ENCODE results near the gene ISM1.

- TF ChIP-seq POLR2AphosphoS5 (IDR thresholded peaks at IDR 0.05) = no peak
- peak in 2 of 11 experiments; percentile 2 to 14 for TF ChIP-seq CTCF (IDR thresholded peaks at IDR 0.05 in 8 of 11, conservative IDR thresholded peaks at IDR 0.05 in 3 of 11)
Observed at GRCh38 chr20:13325033-13325432, 104.0 kb downstream of the ISM1 start.
